T-cell (primary cell): ENCODE results near the gene SBSN. TPM values are rescaled to one million over a fixed set of nuclear protein-coding genes. Genes with fewer than 3 reads are reported as not detected.

Experiments
- ATAC-seq, 4 experiments: fragments of 200-7000 bp in 3 of 4; fragments of 150-1000 bp in 1 of 4; cut with Tn5 transposase; replicated peaks in 1 of 4; 1 replicate in 3 of 4; 2 replicates in 1 of 4; pipeline ENCODE4 v1.10.0; 2021; ENCODE audit warnings: moderate library complexity in 3 of 4, mild to moderate bottlenecking in 2 of 4, moderate number of reproducible peaks in 1 of 4
- CTCF ChIA-PET, 2 donors: fragments of 300-600 bp; sonication (Branson Sonifier 250); formaldehyde crosslinking; loops; one replicate each; lab custom pipeline; 2022; ENCODE audit warnings: antibody characterized with exemption in 2 of 2; lab: Charles Lee
- POLR2A ChIA-PET, 2 donors: fragments of 300-600 bp; sonication (Branson Sonifier 250); formaldehyde crosslinking; loops; one replicate each; lab custom pipeline; 2022; ENCODE audit warnings: antibody characterized with exemption in 2 of 2; lab: Charles Lee
- DNase-seq, 35 experiments: peaks; one replicate each; pipeline versions ENCODE4 v3.0.0 to v3.0.0-alpha.2; 2013 to 2023
- H3K27ac ChIP-seq: one replicate; pipeline ENCODE4 v1.5.1; 2013; ENCODE audit warnings: low read length
- H3K27me3 ChIP-seq, 2 experiments: replicated peaks in 1 of 2; 1 replicate in 1 of 2; 2 replicates in 1 of 2; pipeline versions ENCODE4 v1.6.1 to v1.7.0; 2013; ENCODE audit warnings: low read length in 1 of 2, mixed read lengths in 1 of 2; ENCODE audit not compliant: control insufficient read depth in 2 of 2, insufficient read depth in 2 of 2; ENCODE audit errors: extremely low read depth in 1 of 2
- H3K36me3 ChIP-seq, 2 donors: 1 replicate in 1 of 2; 2 replicates in 1 of 2; pipeline versions ENCODE4 v1.6.1 to v1.7.0; 2013; ENCODE audit warnings: low read length in 1 of 2; ENCODE audit not compliant: control insufficient read depth in 2 of 2, insufficient read depth in 1 of 2; ENCODE audit errors: extremely low read depth in 1 of 2
- H3K4me1 ChIP-seq, 2 experiments: 1 replicate in 1 of 2; 2 replicates in 1 of 2; pipeline versions ENCODE4 v1.6.1 to v1.7.0; 2013; ENCODE audit warnings: low read length in 2 of 2, mixed read lengths in 1 of 2; ENCODE audit not compliant: insufficient read depth in 2 of 2, control insufficient read depth in 1 of 2; ENCODE audit errors: extremely low read depth in 1 of 2
- H3K4me3 ChIP-seq, 2 donors: 1 replicate in 1 of 2; 2 replicates in 1 of 2; pipeline versions ENCODE4 v1.5.1 to v1.7.0; 2013; ENCODE audit warnings: mild to moderate bottlenecking in 2 of 2, low read length in 1 of 2, moderate library complexity in 1 of 2; ENCODE audit not compliant: control insufficient read depth in 1 of 2; ENCODE audit errors: extremely low read depth in 1 of 2
- H3K9me3 ChIP-seq: 2 replicates; pipeline ENCODE4 v1.7.0; 2013
- H3K27ac Mint-ChIP-seq, 2 donors: one replicate each; pipeline ENCODE4 v1.8.0; 2020 to 2021; ENCODE audit warnings: mild to moderate bottlenecking in 2 of 2, mixed read lengths in 2 of 2
- H3K27me3 Mint-ChIP-seq, 2 donors: one replicate each; pipeline ENCODE4 v1.8.0; 2021 to 2022; ENCODE audit warnings: mixed read lengths in 2 of 2
- H3K36me3 Mint-ChIP-seq: one replicate; pipeline ENCODE4 v1.8.0; 2021; ENCODE audit warnings: mixed read lengths
- H3K4me1 Mint-ChIP-seq, 3 donors: one replicate each; pipeline ENCODE4 v1.8.0; 2020 to 2022; ENCODE audit warnings: mixed read lengths in 3 of 3, mild to moderate bottlenecking in 1 of 3
- H3K4me3 Mint-ChIP-seq, 3 donors: one replicate each; pipeline ENCODE4 v1.8.0; 2020 to 2022; ENCODE audit warnings: mild to moderate bottlenecking in 3 of 3, mixed read lengths in 3 of 3, moderate library complexity in 3 of 3
- H3K9me3 Mint-ChIP-seq, 3 donors: one replicate each; pipeline ENCODE4 v1.8.0; 2020 to 2022; ENCODE audit warnings: mixed read lengths in 3 of 3
- WGBS: methylation state at CpG from one replicate; pipeline ENCODE4 v1.1.5; 2013; ENCODE audit warnings: missing lambda C conversion rate; ENCODE audit not compliant: insufficient coverage; 5-methylcytosine and 5-hydroxymethylcytosine counted together
- total RNA-seq, 35 experiments: library from RNA in 6 of 35; stranded (reverse) in 6 of 35; fragments of 120-200 nt in 1 of 35; gene quantifications; one replicate each; pipeline versions ENCODE4 v1.2.1 to v1.2.4 and lab custom pipeline; 2013 to 2026

The SBSN gene
- total RNA-seq, 5 donors from 2014 or later (not counting 1 experiment from before 2014, with no cell fraction given) = 0.23 TPM; not detected in 4

DNA sequence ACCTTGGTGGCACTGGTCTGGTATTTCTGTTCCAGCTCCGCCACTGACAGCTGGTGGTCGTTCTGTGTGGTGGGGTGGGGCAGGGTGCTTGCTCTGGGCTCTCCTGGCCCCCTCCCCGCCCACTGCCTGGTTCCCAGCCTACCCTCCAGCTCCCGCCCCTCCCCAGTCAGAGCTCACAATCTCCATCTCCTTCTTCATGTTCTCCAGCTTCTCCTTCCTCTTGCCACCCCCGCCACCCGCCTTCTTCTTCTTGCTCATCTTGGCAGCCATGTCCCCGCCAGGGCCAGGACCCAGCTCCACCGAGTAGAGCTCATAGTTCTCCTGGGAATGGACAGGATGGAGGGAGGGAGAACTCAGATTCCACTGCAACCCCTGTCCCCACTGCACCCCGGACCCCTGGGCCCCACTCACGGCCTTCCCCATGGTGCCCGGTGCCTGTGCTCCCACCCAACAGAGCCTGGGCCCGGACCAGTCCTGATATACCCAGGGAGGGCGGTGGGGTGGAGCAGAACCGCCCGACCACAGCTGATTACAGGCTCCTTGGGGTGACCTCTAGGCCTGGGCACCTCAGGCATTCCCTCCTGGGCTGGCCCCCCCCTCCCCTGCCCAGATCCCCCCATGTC lies 35.2 kb upstream of the SBSN start, which contains the start of gene ATP4A:
TSS of gene ATP4A (minus strand) at position 452 of the 623 bp plus-strand sequence. CDS start at position 423, 29 bp downstream.
- ATAC-seq (no peak), DNase-seq (no peak)
- H3K27me3 Mint-ChIP-seq = peaks cover 52 to 71% of the 10 kb centered on the region in 2 donors
- H3K36me3 ChIP-seq = no peaks in the 10 kb centered on the region
- peaks cover 0 to 6% (median 6%) of the 10 kb centered on the region in 3 donors for H3K4me1 Mint-ChIP-seq
- H3K4me3 Mint-ChIP-seq = no peak within 1 kb of the TSS
- POLR2A ChIA-PET = no interaction called here
- peaks cover 0 to 80% of the 10 kb centered on the region in 2 experiments for H3K27me3 ChIP-seq
- no peak within 1 kb of the TSS for H3K27ac ChIP-seq
- H3K27ac Mint-ChIP-seq = no peak within 1 kb of the TSS
- no peaks in the 10 kb centered on the region for H3K9me3 ChIP-seq
- CTCF ChIA-PET = no interaction called here
- H3K4me3 ChIP-seq = no peak within 1 kb of the TSS
- peaks cover 0 to 8% of the 10 kb centered on the region in 2 experiments for H3K4me1 ChIP-seq
- no peaks in the 10 kb centered on the region for H3K9me3 Mint-ChIP-seq
- H3K36me3 Mint-ChIP-seq = no peaks in the 10 kb centered on the region
- WGBS = 77% methylated on average over 6 of the region's 15 CpGs

DNA sequence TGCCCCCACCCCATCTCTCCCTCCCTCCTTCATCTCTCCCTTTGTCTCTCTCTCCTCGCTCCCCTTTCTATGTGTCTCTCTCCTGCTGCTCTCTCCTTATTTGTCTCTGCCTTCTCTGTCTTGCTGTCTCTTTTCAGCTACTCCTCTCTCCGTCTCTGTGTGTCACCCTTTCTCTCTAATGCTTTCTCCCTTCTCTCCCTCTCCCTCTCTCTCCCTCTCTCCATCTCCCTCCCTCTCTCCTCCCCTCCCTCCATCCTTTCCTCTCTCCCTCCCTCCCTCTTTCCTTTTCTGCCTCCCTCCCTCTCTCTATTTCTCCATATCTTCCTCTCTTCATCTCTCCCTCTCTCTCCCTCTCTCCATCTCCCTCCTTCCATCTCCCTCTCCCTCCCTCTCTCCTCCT lies 34.7 kb upstream of the SBSN start:
- CTCF ChIA-PET = no interaction called here
- no peaks in the 10 kb centered on the region for H3K36me3 Mint-ChIP-seq

GRCh38 chr19:35562336-35562735 lies 34.2 kb upstream of the SBSN start:
- no peak overlapping the region for H3K27ac ChIP-seq
- peaks cover under 1 to 10% (median 9%) of the 10 kb centered on the region in 3 donors for H3K4me1 Mint-ChIP-seq
- no peaks in the 10 kb centered on the region for H3K9me3 ChIP-seq
- ATAC-seq (no peak), DNase-seq (no peak)
- peaks cover 0 to 81% of the 10 kb centered on the region in 2 experiments for H3K27me3 ChIP-seq
- WGBS = 64% methylated on average over 13 of the region's 17 CpGs
- no peaks in the 10 kb centered on the region for H3K9me3 Mint-ChIP-seq
- H3K27ac Mint-ChIP-seq = no peak overlapping the region
- H3K36me3 Mint-ChIP-seq = no peaks in the 10 kb centered on the region
- ChIA-PET CTCF (no interaction called here), POLR2A (no interaction called here)
- peaks cover 53 to 65% of the 10 kb centered on the region in 2 donors for H3K27me3 Mint-ChIP-seq
- no peak overlapping the region for H3K4me3 Mint-ChIP-seq
- H3K4me3 ChIP-seq = no peak overlapping the region
- H3K4me1 ChIP-seq = peaks cover 0 to 17% of the 10 kb centered on the region in 2 experiments
- H3K36me3 ChIP-seq = no peaks in the 10 kb centered on the region

More for the DNA sequence above, 34.7 kb upstream of the SBSN start:
- no peaks in the 10 kb centered on the region for H3K9me3 ChIP-seq
- no peaks in the 10 kb centered on the region for H3K36me3 ChIP-seq
- WGBS = 81% methylated on average over 2 of the region's 2 CpGs
- H3K9me3 Mint-ChIP-seq = no peaks in the 10 kb centered on the region
- POLR2A ChIA-PET = no interaction called here
- H3K4me1 Mint-ChIP-seq = peaks cover 0 to 9% (median 8%) of the 10 kb centered on the region in 3 donors
- no peak overlapping the region for H3K27ac ChIP-seq
- ATAC-seq = no peak
- H3K27me3 ChIP-seq = peaks cover 0 to 82% of the 10 kb centered on the region in 2 experiments
- peaks cover 52 to 69% of the 10 kb centered on the region in 2 donors for H3K27me3 Mint-ChIP-seq
- no peak overlapping the region for H3K4me3 ChIP-seq
- peaks cover 0 to 14% of the 10 kb centered on the region in 2 experiments for H3K4me1 ChIP-seq
- no peak for DNase-seq
- no peak overlapping the region for H3K4me3 Mint-ChIP-seq
- no peak overlapping the region for H3K27ac Mint-ChIP-seq

DNA sequence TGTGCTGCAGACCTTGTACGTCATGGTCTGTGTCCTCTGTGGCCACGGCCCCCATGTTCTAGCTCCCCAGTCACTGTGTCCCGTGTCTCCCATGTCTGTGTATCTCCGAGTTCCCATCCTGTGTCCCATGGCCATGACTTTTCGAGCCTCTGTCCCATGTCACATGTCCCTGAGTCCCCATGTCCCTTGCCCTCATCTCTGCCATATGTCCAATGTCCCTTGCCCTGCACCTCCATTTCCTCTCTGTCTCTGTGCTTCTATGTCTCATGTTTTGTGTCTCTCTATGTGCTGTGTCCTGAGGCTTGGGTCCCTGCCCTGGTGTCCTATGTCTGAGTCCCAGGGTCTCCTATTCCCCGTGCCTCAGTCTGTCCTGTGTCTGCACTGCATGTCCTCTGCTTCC lies 33.3 kb upstream of the SBSN start:
- ATAC-seq = no peak
- Histone ChIP-seq H3K27me3 (peaks cover 0 to 76% of the 10 kb centered on the region in 2 experiments), H3K4me3 (no peak overlapping the region), H3K4me1 (peaks cover 0 to 17% of the 10 kb centered on the region in 2 experiments), H3K9me3 (no peaks in the 10 kb centered on the region), H3K36me3 (no peaks in the 10 kb centered on the region), H3K27ac (no peak overlapping the region)
- ChIA-PET CTCF (no interaction called here), POLR2A (no interaction called here)
- 81% methylated on average over 5 of the region's 6 CpGs for WGBS
- Mint-ChIP-seq H3K9me3 (no peaks in the 10 kb centered on the region), H3K27me3 (peaks cover 52 to 65% of the 10 kb centered on the region in 2 donors), H3K27ac (no peak overlapping the region), H3K4me3 (no peak overlapping the region), H3K36me3 (no peaks in the 10 kb centered on the region), H3K4me1 (peaks cover 5 to 13% (median 12%) of the 10 kb centered on the region in 3 donors)
- DNase-seq = no peak

- peaks cover 0 to 76% of the 10 kb centered on the region in 2 experiments for H3K27me3 ChIP-seq
- no peak overlapping the region for H3K4me3 Mint-ChIP-seq
Observed at GRCh38 chr19:35560677-35561076, 32.6 kb upstream of the SBSN start.

DNA sequence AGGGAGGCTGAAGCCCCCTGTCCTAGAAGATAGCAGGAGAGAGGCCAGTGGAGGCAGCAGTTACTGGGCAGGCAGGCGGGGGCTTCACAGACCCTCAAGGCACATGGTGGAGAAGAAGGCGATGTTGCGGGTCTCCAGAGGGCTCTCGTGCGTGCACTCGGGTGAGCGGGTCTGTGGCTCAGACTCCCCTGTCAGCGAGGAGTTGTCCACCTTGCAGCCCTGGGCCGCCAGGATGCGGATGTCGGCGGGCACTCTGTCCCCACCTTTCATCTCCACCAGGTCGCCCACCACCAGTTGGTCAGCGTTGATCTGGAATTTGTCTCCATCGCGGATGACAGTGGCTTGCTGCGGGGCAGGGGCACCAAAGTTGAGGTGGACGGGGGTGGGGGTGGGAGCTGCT lies 32.2 kb upstream of the SBSN start:
- peaks cover 0 to 72% of the 10 kb centered on the region in 2 experiments for H3K27me3 ChIP-seq
- H3K36me3 ChIP-seq = no peaks in the 10 kb centered on the region
- peaks cover 0 to 17% of the 10 kb centered on the region in 2 experiments for H3K4me1 ChIP-seq
- H3K27ac ChIP-seq = no peak overlapping the region
- ChIA-PET CTCF (no interaction called here), POLR2A (no interaction called here)
- no peaks in the 10 kb centered on the region for H3K9me3 ChIP-seq
- no peaks in the 10 kb centered on the region for H3K36me3 Mint-ChIP-seq
- H3K4me3 Mint-ChIP-seq = no peak overlapping the region
- peaks cover 5 to 13% (median 12%) of the 10 kb centered on the region in 3 donors for H3K4me1 Mint-ChIP-seq
- ATAC-seq (no peak), DNase-seq (no peak)
- H3K27ac Mint-ChIP-seq = peak overlapping the region in 1 of 2 donors; percentile 49
- H3K9me3 Mint-ChIP-seq = no peaks in the 10 kb centered on the region
- H3K4me3 ChIP-seq = no peak overlapping the region
- H3K27me3 Mint-ChIP-seq = peaks cover 48 to 60% of the 10 kb centered on the region in 2 donors
- WGBS = 87% methylated on average over 9 of the region's 18 CpGs

More at GRCh38 chr19:35560677-35561076, 32.6 kb upstream of the SBSN start:
- H3K27ac ChIP-seq = no peak overlapping the region
- POLR2A ChIA-PET = no interaction called here
- no peak for DNase-seq
- no peaks in the 10 kb centered on the region for H3K36me3 Mint-ChIP-seq
- no peaks in the 10 kb centered on the region for H3K9me3 ChIP-seq
- no peak overlapping the region for H3K27ac Mint-ChIP-seq
- H3K4me3 ChIP-seq = no peak overlapping the region
- no peak for ATAC-seq
- no peaks in the 10 kb centered on the region for H3K9me3 Mint-ChIP-seq
- peaks cover 0 to 17% of the 10 kb centered on the region in 2 experiments for H3K4me1 ChIP-seq
- H3K36me3 ChIP-seq = no peaks in the 10 kb centered on the region
- CTCF ChIA-PET = no interaction called here
- H3K27me3 Mint-ChIP-seq = peaks cover 52 to 64% of the 10 kb centered on the region in 2 donors
- peaks cover 5 to 13% (median 12%) of the 10 kb centered on the region in 3 donors for H3K4me1 Mint-ChIP-seq
- WGBS = 78% methylated on average over 4 of the region's 6 CpGs
